HG02588 (cell line): ENCODE results near the gene SORCS1.

ENCODE experiments used
- ATAC-seq: cut with Tn5 transposase; IDR thresholded peaks from one replicate; pipeline ENCODE4 v1.9.1; 2021; ENCODE audit warnings: mild to moderate bottlenecking, moderate library complexity; ENCODE audit not compliant: unreplicated experiment

SORCS1 gene

DNA sequence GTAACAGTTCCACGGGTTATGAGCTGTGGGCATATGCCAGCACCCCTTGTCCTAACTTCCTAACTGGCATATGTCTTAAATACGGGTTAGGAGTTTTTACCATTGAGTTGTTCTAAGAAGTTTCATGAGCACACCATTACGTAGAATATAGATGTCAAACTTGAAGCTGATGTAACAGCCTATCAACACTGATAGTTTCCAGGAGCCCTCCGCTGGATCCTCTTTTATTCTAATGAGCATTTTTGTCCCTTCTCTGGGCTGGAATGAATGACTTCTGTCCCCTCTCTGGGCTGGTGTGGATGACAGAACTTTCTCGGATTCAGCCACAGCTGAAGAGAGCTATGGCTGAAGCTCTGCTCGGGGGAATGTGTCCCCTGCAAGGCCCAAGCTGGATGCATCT is 256.3 kb downstream of the SORCS1 start:
- ATAC-seq = no peak

- ATAC-seq = no peak
These were observed 260.3 kb downstream of the SORCS1 start for GRCh38 chr10:106904209-106904608.

- ATAC-seq = no peak
These were observed 261.3 kb downstream of the SORCS1 start for GRCh38 chr10:106903180-106903579.

DNA sequence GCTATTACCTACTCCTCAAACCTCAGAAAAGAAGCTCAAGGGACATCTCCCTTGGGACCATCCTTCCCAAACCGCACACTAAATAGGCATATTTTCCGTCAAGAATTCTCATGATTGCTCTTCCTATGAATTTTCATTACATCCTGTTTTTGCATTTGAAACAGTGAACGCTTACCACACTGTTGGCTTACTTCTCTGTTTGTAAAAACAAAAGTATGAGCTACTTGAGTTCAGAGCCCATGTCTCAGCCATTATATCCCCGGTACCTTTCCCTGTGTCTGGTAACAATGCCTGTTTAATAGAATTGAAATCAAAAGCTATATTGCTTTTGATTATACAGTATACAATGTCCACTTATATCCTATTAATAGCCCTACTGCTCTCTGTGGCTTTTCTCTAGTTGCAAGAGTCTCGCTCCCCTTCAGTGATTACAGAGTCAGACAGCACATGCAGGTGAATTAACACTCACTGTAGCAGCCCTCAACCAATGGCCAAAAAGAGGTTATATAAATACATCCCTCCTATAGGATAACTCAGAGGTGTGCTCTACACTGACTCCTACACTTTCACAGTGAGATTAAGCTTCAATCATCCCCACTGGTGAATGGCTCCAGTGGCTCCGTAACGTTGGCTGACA is 264.4 kb downstream of the SORCS1 start:
- ATAC-seq = no peak

- no peak for ATAC-seq
These were observed 266.1 kb downstream of the SORCS1 start for GRCh38 chr10:106898446-106898845.

- no peak for ATAC-seq
These were observed 266.8 kb downstream of the SORCS1 start for GRCh38 chr10:106897719-106898118.

DNA sequence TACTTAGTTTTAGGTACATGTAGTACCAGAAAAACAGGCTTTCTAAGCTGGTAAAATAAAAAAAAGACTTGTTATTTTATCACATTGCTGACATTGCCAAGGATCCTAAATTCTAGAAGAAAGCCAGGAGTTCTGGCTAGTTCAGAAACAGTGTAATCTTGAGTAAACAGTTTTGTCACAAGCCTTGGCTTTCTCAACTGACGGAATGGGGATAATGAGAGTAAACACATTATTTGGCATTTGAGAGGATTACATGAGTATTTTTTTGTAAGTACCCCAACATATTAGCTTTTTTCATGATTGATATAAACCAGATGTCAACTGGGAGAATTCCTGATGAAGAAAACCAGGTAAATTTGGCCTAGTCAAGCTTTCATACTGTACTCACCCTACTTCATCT is 269.8 kb downstream of the SORCS1 start:
- no peak for ATAC-seq

DNA sequence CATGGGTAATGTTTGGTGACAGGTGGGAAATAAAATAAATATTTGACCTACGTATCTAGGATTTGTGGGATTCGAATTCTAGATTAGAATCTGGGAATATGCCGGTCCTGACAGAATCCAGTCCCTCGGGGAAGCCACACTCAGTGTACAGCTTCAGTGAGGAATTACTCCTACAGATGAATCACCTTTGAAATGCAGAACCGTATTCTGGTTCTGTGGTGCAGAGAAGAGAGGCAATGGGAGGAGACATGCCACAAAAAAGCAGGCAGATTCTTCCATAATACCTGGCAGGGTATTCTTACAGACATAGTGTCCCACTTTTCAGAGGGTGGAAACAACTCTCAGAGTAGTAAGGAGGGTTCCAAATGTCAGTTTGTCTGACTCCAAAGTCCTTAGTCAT is 286.9 kb downstream of the SORCS1 start:
- ATAC-seq = no peak

DNA sequence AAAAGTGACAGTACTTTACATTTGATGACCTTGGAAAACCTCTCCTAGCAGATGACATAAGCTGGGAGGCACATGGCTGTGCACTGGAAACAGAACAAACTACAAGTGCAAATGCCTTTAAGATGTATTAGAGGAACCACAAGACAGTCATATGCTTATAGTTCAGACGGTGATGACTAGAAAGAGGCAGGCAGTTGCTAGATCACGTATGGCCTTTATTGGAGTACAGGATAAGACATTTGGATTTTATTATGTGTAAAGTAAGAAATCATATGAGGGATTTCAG is 290.0 kb downstream of the SORCS1 start:
- no peak for ATAC-seq

GRCh38 chr10:106873770-106874603 is 290.5 kb downstream of the SORCS1 start:
- no peak for ATAC-seq

DNA sequence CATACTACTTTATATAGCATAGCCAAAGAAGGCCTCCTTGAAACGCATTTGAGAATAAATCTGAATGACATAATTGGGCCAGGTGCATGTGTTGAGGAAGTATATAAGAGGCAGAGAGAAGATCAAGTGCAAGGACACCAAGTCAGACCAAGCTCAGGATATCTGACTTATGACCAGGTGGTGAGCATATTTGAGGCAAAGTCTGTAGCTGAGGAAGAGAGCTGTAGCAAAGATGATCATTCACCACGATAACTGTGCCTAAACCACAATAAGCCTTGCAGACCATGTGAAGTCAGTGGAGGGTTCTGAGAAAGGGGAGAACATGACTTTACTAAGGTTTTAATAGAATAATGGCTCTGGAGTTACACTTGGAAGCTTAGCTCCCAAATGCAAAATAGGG is 292.3 kb downstream of the SORCS1 start:
- no peak for ATAC-seq

GRCh38 chr10:106866244-106866845 is 298.2 kb downstream of the SORCS1 start:
- ATAC-seq = peak; percentile 72

DNA sequence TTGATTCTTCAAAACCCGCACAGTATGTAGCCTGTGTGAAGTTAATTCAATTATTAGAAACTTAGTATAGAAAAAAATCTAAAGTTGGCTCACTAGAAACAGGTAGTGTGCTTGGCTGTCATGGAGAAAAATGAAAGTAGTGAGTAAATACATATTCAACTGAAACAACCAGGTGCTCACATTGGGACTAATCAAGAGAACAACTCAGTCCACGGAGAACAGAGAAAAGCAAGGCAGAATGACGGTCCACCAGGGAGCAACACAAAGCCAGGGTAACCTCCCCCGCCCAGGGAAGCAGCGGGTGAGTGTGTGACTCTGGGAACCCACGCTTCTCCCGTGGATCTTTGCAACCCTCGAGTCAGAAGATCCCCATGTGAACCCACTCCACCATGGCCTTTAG is 300.5 kb downstream of the SORCS1 start:
- ATAC-seq = no peak

GRCh38 chr10:106863549-106863948 is 301.0 kb downstream of the SORCS1 start:
- no peak for ATAC-seq

DNA sequence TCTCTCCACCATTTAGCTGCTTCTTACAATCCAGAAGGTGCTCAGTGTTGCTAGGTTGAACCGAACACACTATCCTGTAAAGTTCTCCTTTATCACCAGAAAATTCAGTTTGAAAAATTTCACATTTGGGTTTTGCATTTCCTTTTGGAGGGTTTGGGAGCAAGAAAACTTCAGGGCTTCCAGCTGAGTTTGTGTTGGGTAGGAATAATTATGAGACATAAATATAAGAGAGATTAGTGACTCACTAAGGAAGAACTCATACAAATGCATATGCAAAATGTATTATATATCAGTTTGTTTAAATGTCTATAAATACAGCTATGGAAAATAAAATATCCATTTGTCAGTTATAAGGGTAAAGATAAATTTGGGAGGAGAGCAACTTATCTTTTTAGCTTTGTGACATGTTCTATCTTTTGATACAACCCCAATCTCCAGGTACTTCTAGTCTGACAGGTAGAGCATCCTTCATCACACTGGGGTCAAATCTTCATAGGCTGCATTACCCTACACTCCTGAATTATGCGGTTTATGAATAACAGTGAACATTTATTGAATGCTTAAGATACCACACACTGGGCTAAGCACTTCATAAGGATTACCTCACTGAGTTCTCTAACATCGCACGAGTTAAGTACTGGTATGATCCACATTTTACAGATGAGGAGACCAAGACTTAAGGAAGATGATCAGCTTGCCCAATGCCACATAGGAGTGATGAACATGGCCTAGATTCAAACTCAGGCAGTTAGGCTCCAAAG is 304.4 kb downstream of the SORCS1 start:
- no peak for ATAC-seq

DNA sequence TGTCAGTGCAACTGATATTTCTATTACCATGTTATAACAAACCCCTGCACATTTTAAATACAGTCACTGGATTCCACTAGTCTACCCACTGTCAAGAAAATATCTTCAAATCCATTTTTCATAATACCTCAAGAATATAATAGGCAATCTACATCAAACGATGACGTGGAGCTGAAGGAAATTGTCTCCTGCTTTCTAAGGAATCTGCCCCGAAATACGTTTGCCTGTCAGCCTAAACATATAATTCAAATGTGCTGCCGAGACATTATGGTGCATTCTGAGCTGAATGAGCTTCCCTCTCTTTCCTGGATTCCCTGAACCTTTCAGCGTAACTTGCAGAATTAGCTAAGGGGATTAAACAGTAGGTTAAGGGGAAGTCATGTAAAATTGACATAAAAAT is 306.8 kb downstream of the SORCS1 start:
- no peak for ATAC-seq

- no peak for ATAC-seq
These were observed 307.3 kb downstream of the SORCS1 start for GRCh38 chr10:106857213-106857612.

GRCh38 chr10:106836933-106837663 is 327.4 kb downstream of the SORCS1 start:
- peak; percentile 96 for ATAC-seq

DNA sequence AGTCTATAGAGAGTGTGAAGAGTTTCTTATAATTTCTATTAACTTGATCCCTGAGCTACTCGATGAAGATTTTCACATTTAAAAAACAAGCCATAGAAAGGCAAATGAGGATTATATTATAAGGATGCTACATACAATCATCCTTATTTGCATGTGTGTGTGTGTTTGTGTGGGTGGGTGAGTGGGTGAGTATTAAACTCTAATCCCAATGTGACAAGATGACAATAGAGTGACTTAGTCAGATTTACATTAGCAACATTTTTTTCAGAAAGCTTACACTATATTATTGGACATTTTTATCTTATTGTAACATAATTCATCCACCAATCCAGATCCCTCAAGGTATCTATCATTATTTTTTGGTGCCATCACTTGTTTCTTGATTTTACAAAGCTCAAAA is 331.7 kb downstream of the SORCS1 start:
- ATAC-seq = no peak

- ATAC-seq = no peak
These were observed 334.0 kb downstream of the SORCS1 start for GRCh38 chr10:106830471-106830870.

GRCh38 chr10:106830006-106830405 is 334.5 kb downstream of the SORCS1 start:
- no peak for ATAC-seq
